Endodermal cell (in vitro differentiated cells): ENCODE data around the gene SEMA3B. TPM values are rescaled to one million over a fixed set of nuclear protein-coding genes. Genes with fewer than 3 reads are reported as not detected.
A peak's percentile ranks its signal among the peaks of the same experiment; 100 is the strongest.

Experiments
- DNase-seq: peaks from one replicate; pipeline ENCODE4 v3.0.0-alpha.2; 2017
- H3K27ac ChIP-seq: 2 replicates; pipeline ENCODE4 v1.5.1; 2013; ENCODE audit warnings: mild to moderate bottlenecking, low read depth, low read length, moderate library complexity
- H3K27me3 ChIP-seq: 2 replicates; pipeline ENCODE4 v1.6.1; 2013; ENCODE audit warnings: mild to moderate bottlenecking, low read length, moderate library complexity; ENCODE audit not compliant: insufficient read depth, control insufficient read depth, poor library complexity, severe bottlenecking
- H3K36me3 ChIP-seq: 2 replicates; pipeline ENCODE4 v1.7.0; 2013; ENCODE audit warnings: mild to moderate bottlenecking, low read length, moderate library complexity; ENCODE audit not compliant: control insufficient read depth, insufficient read depth
- H3K4me1 ChIP-seq: one replicate; pipeline ENCODE4 v1.7.0; 2013; ENCODE audit warnings: low read length; ENCODE audit not compliant: control insufficient read depth, insufficient read depth
- H3K4me3 ChIP-seq: 2 replicates; pipeline ENCODE4 v1.5.1; 2013; ENCODE audit warnings: mild to moderate bottlenecking, low read length, moderate library complexity
- H3K9ac ChIP-seq: 2 replicates; pipeline ENCODE4 v1.6.1; 2013; ENCODE audit warnings: mild to moderate bottlenecking, low read length, moderate library complexity; ENCODE audit not compliant: poor library complexity, severe bottlenecking; ENCODE audit errors: extremely low read depth
- H3K9me3 ChIP-seq: 2 replicates; pipeline ENCODE4 v1.6.1; 2013; ENCODE audit warnings: mild to moderate bottlenecking, low read length, moderate library complexity; ENCODE audit not compliant: control insufficient read depth
- H3K27ac Mint-ChIP-seq: 2 replicates; pipeline ENCODE4 v1.8.0; 2020; ENCODE audit warnings: mixed read lengths
- H3K27me3 Mint-ChIP-seq: 2 replicates; pipeline ENCODE4 v1.8.0; 2021; ENCODE audit warnings: mild to moderate bottlenecking, mixed read lengths; ENCODE audit not compliant: insufficient read depth
- H3K36me3 Mint-ChIP-seq: 2 replicates; pipeline ENCODE4 v1.8.0; 2020; ENCODE audit warnings: low read depth, mixed read lengths
- H3K4me1 Mint-ChIP-seq: 2 replicates; pipeline ENCODE4 v1.8.0; 2020; ENCODE audit warnings: mixed read lengths
- H3K4me3 Mint-ChIP-seq: 2 replicates; pipeline ENCODE4 v1.8.0; 2020; ENCODE audit warnings: mild to moderate bottlenecking, moderate library complexity, mixed read lengths
- H3K9me3 Mint-ChIP-seq: 2 replicates; pipeline ENCODE4 v1.8.0; 2020; ENCODE audit warnings: mild to moderate bottlenecking, mixed read lengths
- WGBS, 2 experiments: methylation state at CpG; one replicate each; pipeline versions ENCODE4 v1.1.5 to v1.1.7; 2013; ENCODE audit warnings: missing lambda C conversion rate in 2 of 2, mixed read lengths in 1 of 2; ENCODE audit not compliant: insufficient coverage in 1 of 2, insufficient read length in 1 of 2; 5-methylcytosine and 5-hydroxymethylcytosine counted together
- total RNA-seq, 2 donors: library from RNA; stranded (reverse); fragmentation: NEBNext Ultra II Directional in 1 of 2; extraction: Animal tissue kit (Norgen Biotek cat#: 25700) in 1 of 2; gene quantifications; 2 replicates in 1 of 2; 3 replicates in 1 of 2; pipeline ENCODE4 v1.2.1, GENCODE V29; 2021
- TF ChIP-seq, protein P1 (sequence below): fragments of 200-600 bp; sonication (generic); conservative IDR thresholded peaks from 2 replicates; pipeline ENCODE4 v1.5.0; 2021; ENCODE audit warnings: antibody characterized with exemption, mild to moderate bottlenecking

SEMA3B gene
- total RNA-seq, 2 donors from 2014 or later = 6.5 to 10.3 TPM

DNA sequence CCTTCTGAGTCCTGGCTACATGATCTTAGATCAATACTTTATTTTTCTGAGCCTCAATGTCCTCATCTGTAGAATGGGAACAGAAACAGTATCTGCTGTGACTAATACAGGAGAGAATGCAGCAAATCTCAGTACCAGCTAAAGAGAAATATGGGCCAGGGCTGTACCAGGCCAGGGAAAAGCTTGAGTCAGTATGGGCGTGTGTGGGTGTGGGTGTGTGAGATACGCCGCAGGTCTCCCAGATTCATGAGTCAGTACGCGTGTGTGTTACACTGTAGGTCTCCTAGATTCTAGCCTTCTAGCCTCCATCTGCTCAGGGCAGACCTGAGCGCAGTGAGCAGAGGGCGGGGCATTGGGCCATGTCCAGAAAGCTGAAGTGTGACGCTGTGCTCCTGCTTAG, 17.7 kb upstream of the SEMA3B start:
- Histone ChIP-seq H3K27ac (no peak overlapping the region), H3K4me3 (no peak overlapping the region), H3K4me1 (peaks cover 4% of the 10 kb centered on the region), H3K27me3 (no peaks in the 10 kb centered on the region), H3K9me3 (no peaks in the 10 kb centered on the region), H3K36me3 (peaks cover 48% of the 10 kb centered on the region), H3K9ac (no peak overlapping the region)
- 97 to 98% methylated on average over 7 to 8 of the region's 8 CpGs for WGBS, 2 experiments
- Mint-ChIP-seq H3K4me1 (peaks cover 14% of the 10 kb centered on the region), H3K27ac (peak overlapping the region; percentile 81), H3K36me3 (peaks cover 25% of the 10 kb centered on the region), H3K4me3 (no peak overlapping the region), H3K9me3 (no peaks in the 10 kb centered on the region), H3K27me3 (no peaks in the 10 kb centered on the region)
- DNase-seq = no peak
- TF ChIP-seq, protein P1, sequence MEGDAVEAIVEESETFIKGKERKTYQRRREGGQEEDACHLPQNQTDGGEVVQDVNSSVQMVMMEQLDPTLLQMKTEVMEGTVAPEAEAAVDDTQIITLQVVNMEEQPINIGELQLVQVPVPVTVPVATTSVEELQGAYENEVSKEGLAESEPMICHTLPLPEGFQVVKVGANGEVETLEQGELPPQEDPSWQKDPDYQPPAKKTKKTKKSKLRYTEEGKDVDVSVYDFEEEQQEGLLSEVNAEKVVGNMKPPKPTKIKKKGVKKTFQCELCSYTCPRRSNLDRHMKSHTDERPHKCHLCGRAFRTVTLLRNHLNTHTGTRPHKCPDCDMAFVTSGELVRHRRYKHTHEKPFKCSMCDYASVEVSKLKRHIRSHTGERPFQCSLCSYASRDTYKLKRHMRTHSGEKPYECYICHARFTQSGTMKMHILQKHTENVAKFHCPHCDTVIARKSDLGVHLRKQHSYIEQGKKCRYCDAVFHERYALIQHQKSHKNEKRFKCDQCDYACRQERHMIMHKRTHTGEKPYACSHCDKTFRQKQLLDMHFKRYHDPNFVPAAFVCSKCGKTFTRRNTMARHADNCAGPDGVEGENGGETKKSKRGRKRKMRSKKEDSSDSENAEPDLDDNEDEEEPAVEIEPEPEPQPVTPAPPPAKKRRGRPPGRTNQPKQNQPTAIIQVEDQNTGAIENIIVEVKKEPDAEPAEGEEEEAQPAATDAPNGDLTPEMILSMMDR = no peak

DNA sequence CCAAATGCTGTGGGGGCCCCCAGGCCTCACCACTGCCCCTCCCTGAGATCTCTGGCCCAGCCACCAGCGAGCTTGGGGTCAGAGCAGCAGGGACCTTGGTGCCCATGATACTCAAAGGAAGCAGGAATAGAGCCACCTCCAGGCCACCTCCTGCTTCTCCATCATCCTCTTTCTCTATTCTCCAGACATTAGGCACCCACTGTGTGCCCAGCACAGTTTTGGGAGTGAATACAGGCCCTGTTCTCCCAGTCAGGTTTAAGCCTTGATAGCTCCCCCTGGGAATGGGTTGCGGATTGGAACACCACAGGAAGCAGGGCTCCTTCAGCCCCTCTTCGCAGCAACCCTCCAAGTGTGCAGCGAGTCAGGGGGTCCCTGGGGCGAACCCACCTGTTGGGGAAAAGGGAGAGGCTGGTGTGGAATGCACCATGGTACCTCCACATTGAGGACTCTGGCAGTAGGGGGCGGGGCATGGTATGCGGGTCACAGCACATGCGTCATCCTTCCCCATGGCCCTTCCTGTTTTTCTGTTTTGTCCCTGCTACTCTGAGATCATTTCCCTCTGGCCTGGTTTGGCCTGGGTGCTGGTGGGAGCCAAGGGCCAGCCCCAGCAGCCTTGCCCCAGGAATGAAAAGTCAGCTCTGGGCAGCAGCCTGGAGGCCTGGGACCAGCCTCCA, 14.2 kb upstream of the SEMA3B start:
- H3K36me3 ChIP-seq = peaks cover 60% of the 10 kb centered on the region
- DNase-seq = peak; percentile 80
- H3K4me3 Mint-ChIP-seq = no peak overlapping the region
- peak overlapping the region; percentile 77 for H3K27ac Mint-ChIP-seq
- no peak overlapping the region for H3K4me3 ChIP-seq
- H3K4me1 ChIP-seq = no peaks in the 10 kb centered on the region
- H3K4me1 Mint-ChIP-seq = peaks cover 4% of the 10 kb centered on the region
- no peak overlapping the region for H3K9ac ChIP-seq
- no peaks in the 10 kb centered on the region for H3K27me3 ChIP-seq
- 92 to 94% methylated on average over 6 to 8 of the region's 8 CpGs for WGBS, 2 experiments
- TF ChIP-seq, protein P1 = no peak
- H3K9me3 ChIP-seq = no peaks in the 10 kb centered on the region
- no peaks in the 10 kb centered on the region for H3K9me3 Mint-ChIP-seq
- H3K36me3 Mint-ChIP-seq = peaks cover 49% of the 10 kb centered on the region
- peak overlapping the region; percentile 38 for H3K27ac ChIP-seq
- no peaks in the 10 kb centered on the region for H3K27me3 Mint-ChIP-seq

DNA sequence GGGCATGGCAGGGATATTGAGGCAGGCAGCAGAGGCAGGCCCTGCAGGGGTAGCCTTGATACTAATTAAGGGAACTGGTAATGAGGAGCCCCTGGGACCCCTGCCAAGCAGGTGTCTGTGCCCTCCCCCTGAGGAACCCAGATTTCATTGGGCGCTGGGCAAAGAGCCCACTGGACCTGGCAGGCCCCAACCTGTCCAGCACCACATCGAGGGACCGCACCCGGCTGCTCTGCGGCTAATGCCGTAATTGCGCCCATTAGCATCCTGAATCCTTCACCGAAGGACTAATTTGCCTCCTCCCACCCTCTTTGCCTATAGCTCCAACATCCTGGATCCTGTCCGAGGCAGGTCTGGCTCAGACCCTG, 13.7 kb upstream of the SEMA3B start:
- Mint-ChIP-seq H3K36me3 (peaks cover 48% of the 10 kb centered on the region), H3K9me3 (no peaks in the 10 kb centered on the region), H3K27ac (peak overlapping the region; percentile 77), H3K27me3 (no peaks in the 10 kb centered on the region), H3K4me3 (no peak overlapping the region), H3K4me1 (peaks cover 4% of the 10 kb centered on the region)
- WGBS, 2 experiments = 96 to 100% methylated on average over 3 to 9 of the region's 9 CpGs
- Histone ChIP-seq H3K9me3 (no peaks in the 10 kb centered on the region), H3K4me3 (no peak overlapping the region), H3K27ac (no peak overlapping the region), H3K36me3 (peaks cover 60% of the 10 kb centered on the region), H3K9ac (no peak overlapping the region), H3K27me3 (no peaks in the 10 kb centered on the region), H3K4me1 (no peaks in the 10 kb centered on the region)
- no peak for DNase-seq
- TF ChIP-seq, protein P1 = no peak
